SKM-1 treated with dmso at 0.1 percent for 144 hours (cell line): ENCODE results near the gene PDE4D.
"Not testable (repeated sequence)": the region's sequence is repeated elsewhere in the genome, so short reads cannot be mapped to it uniquely, and the experiment has no call there.

Source experiments
- DNase-seq: peaks from one replicate; lab custom pipeline; 2025; ENCODE audit not compliant: unreplicated experiment; lab: John Stamatoyannopoulos, UW

Gene PDE4D

DNA sequence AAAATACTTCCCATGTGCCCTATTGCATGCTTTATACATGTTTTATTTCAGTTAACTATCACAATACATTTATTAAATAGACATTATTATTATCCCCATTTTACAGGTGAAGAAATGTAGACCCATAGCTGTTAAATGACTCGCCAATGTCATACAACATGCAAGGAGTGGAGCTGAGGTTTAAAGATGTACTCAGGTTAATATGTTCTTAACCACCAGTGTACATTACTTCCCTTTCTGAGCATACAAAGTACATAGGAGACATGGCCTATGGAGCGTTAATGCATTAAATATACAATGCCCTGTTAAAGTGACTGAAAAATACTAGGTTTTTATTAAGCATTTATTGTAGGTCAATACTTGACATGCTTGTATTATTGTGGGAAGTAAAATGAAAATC is 407.0 kb downstream of the PDE4D start:
- no peak for DNase-seq

DNA sequence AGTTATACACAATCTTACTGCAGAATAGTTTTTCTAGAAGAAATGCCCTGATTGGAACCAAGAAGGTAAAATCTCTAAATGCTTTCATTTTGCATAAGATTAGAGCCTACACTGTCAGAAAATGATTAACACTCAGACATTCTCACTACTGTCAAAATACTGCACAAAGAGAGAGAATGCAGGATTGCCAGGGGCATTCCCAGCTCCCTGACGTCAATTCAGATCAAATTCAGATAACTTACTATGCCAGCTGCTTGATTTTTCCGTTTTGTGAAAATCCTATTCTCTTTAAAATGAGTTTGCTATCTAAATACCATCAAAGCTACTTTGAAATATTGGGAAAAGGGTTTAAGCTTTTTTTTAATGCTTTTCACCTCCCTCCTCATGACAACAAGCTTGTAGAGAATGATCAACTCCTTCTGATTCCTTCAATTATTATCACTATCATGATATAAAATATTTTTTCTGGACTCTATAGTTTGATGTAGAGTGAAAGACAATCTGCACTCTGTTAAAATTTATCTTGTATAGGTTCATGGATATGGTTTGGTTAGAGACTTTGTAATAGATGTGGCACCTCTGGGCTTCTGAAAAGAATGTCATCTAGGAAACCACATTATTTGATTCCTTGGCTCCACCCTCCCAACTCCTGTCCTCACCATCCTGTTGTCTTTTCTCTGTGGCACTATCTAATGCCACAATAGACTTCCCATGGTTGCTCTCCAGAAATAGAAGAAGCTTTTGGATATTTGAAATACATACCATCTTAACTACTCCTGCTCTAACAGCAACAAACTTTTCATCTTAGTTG is 407.7 kb downstream of the PDE4D start:
- no peak for DNase-seq

DNA sequence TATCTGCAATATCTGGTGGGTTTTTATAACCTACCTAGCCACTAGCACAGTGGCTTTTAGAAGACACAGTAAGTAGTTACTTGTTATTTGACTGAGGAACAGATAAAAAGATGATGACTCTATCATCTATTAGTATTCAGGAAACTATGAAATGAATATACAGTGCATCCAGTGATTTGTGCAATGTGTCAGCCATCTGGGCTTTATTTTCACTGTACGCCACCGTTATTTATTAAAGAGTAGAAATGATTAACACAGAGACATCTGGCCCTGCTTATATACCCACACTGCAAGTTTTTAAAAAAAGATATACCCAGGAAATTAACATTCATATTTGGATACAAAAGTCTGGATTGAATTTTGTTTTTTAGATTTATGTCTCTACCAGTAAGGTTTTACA is 408.4 kb downstream of the PDE4D start:
- DNase-seq, result no peak

DNA sequence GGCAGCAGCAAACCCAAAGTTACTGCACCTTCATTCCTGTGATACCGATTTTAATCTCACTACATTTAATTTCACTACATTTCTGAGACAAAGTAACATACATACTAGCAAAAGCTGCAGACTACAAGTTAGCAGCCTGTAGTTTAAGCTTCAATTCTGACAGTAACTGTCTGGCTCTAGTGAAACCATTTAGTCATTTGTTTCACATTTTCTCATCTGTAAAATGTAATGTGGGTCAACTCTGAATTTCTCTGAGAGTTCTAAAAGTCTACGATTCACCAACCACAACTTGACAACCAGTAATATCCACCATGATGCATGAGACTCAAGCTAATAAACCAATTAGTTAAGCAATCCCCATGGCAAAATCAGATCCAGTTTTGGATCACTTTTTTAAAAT is 408.9 kb downstream of the PDE4D start:
- no peak for DNase-seq

DNA sequence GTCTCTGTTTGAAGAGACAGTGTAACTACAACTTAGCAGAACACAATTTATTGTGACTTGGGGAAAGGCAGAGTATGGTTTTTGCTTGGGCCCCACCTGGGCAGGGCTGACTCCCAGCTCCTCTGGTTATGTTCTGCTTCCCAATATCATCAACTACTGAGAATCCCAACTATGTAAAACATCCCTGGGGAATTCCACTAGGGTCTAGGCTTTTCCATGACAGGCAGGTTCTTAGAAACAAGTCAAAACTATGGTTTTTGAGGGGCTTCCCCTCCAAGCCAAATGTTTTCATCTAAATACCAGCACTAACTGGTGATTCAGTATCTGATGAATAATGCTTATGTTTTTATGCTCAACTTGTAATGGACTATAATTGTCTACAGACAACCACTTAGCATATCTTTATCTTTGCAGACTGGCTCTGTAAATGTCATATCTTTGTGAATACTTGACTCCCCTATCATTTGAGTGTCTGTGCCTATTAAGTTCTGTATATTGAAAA is 409.5 kb downstream of the PDE4D start:
- no peak for DNase-seq

DNA sequence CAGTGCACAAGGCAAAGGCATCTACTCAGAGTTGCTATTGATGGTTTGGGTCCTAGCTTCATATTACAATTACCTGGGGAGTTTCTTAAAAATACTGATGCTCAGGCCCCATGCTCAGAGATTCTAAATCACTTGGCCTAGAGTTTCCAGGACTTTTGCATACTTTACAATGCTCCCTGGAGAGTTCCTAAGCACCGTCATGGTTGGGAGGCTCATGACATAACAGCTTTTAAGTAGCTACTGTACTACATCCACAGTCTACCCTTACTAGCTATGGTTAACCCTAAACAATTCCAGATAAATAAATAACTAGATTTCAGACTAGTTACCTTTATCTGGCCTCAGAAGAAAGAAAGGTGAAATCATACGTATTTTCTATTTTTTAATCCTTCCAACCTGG is 414.4 kb downstream of the PDE4D start:
- no peak for DNase-seq

DNA sequence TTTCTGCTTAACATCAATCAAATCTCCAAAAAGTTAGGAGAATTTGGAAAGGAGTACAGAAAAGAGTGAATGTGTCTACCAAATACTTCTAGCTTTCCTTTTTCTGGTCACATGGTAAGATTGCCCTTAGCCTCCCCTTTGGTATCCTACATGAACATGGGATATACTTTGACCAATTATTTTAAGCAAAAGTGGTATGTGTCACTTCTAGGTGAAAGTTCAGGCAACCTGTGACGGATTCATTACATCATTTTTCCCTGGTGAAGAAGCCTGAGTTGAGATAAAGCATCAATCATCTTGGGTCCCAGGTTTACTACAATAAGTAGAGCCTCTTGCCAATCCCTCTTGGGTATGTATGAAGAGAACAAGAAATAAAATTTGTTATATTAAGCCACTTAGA is 419.2 kb downstream of the PDE4D start:
- no peak for DNase-seq

DNA sequence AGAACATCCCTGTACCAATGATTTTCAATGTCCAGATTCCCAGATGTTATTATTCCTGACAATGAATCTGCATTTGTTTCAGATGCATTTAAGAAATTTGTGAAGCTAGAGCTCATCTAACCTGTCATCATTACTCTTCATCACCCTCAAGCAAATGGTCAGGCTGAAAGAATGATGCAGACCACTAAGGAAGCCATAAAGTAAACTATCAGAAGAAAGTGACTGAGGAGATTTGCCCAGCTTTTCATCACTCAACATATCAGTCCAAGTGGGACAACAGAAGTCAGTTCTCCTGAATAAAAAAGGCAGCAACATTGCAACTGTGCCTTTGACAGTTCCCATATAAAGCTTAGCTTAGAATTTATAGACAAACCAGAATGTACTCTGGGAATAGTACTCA is 419.9 kb downstream of the PDE4D start:
- no peak for DNase-seq

DNA sequence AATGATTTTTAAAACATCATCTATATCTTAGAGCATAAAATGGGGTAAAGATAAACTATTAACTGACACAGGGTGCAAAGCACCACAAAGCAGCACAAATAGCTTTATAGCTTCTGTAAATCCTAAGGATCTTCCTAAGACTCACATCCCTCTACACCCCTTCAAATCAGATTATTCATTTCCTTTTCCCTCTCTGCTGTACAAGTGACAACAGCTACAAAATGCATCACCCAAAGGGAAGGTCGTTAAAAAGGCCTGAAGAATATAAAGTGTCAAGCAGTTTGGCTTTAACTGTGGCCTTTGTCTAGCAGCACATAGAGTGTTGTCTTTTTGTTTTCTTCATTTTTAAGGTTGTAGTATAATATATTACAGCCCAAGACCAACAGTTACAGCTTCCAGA is 422.1 kb downstream of the PDE4D start:
- DNase-seq, result no peak

DNA sequence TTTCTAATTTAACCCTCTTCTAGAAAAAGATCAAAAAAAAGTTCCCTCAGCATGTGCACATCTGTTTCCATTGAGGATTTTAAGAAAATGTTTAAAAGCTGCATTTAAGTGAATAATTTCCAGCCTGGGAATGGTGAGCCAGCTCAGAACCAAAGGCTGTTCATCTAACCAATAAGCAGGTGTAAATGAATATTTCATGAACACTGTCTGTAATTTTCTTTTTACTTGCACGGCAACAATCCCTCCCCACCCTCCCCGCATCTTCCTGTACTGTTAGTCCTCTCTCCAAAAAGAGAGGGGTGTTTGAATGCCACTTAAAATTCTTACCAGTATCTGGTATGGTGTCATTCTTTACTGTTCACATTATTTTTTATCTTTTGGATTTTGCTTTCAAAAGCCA is 425.6 kb downstream of the PDE4D start:
- no peak for DNase-seq

DNA sequence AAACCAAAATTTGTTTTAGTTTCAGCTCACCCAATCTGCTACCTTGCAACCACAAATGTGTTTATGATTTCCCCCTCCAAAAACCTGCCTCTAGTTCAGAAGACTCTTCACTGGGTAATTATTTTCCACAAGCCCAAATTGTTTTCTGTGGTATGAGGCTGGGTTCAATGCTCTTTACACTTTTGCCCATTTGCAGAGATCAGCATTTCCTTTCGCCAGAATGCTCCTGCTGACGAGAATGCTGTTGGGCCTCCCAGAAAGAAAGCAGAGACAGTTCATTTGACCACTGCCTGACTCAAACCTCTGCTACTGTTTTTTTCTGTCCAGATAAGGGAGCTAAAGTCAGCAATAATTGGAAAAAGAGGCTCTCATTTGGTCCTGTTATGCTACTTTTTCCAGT is 427.3 kb downstream of the PDE4D start:
- no peak for DNase-seq

DNA sequence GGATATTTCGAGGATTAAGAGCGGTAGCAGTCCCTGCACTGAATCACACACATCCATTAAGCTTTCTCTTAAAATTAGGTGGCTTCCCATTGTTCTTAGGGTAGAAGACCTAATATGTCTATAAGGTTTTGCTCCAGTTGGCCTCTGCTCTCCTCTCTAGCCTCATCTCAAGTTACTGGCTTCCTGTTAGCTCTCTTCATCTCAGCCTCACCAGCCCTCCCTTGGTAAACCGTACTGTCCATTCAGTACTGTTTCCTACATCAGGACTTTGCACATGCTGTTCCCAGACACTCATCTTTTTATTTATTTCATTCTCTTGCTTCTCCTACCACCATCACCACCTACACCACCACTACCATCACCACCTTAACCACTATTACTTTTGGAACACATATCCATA is 428.6 kb downstream of the PDE4D start:
- DNase-seq, result no peak

DNA sequence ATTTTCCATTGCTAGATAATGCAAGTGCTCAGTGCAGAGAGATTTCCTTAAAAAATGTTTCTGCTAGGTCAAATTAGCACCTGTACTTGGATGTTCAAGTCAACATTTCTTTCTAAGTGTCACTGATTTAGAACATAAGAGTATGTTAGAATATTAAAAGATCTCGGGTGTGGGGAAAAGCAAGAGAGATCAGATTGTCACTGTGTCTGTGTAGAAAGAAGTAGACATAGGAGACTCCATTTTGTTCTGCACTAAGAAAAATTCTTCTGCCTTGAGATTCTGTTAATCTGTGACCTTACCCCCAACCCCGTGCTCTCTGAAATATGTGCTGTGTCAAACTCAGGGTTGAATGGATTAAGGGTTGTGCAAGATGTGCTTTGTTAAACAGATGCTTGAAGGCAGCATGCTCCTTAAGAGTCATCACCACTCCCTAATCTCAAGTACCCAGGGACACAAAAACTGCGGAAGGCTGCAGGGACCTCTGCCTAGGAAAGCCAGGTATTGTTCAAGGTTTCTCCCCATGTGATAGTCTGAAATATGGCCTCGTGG is 429.8 kb downstream of the PDE4D start:
- not testable (repeated sequence) for DNase-seq

DNA sequence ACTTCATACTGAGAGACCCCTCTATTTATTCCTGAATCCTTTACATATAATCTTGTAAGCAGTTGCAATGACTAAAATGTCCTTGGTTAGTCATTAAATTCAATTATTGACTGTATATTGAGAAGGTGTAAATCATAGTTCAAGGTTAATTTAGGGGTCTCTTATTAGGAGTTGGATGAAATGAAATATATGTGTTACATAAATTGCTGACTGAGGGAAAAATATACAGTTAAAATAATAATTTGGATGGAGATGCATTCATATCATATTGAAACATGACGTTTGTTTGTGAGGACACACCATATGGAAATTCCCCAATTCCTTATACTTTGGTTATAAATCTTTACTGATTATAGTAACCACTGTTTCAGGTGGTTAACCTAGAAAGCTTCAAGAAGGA is 430.6 kb downstream of the PDE4D start:
- no peak for DNase-seq

DNA sequence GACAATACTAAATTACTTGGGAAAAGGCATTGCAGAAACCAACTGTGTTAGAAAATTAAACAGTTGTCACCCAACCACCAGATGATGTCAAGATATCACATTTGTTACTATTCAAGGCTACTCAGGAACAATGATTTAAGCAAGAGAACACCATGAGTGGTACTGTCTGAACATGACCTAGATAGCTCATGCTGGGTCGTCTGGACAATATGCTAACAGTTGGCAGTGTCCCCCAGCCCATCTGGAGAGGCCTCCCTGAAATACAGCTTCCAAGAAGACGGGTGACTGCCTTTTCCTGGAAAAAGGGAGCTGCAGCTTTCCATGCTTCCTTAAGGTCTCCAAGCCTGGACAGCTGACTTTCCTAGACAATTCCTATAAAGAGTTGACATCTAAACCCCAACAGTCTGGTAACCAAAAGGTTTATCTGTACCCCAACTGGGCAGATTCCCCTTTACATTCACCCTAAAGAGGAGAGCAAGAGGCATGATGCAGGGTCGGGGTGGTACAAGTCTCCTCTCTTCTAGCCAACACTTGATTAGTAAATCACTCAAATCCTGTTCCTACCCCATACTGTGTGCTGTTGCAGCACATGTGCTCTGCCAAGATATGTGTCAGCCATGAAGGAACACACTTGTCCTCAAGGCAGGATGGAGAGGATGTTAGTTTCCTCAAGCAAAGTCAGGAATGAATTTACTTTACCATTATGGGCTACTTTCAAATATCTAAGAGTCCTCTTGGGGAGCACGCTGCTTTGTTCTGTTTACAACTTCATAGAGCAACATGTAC is 433.0 kb downstream of the PDE4D start:
- DNase-seq, result no peak

DNA sequence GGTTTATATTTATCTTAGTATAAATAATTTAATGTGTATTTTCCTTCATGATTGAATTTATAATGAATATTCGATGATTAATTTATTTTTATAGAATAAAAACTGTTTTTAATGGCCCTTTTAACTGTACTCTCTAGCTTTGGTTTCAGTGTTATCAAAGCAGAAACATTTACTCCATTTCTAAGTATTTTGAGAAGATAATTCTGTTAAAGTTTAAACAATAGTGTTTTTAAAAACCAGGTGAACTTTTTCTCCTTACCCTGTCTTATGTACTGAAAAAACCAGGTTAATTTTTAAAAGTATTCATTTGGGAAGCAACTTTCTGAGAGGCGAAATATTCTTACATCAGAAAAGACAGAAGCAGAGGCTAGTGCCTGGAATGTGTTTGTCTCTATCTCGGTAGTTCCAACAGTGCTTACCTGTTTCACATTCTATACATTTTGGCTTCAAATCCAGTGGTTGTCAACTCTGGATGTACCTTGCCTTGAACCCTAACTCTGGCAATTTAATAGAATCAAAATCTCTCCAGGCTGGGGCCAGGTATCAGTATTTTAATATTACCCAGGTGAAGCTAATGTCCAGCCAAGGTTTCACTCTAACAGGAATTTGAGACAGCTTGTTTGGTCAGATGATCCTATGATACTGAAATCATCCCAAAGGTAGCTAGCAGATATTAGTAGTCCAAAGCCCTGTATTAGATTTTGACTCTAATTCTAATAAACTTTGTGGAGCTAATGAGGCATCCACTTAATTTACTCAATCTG is 434.4 kb downstream of the PDE4D start:
- no peak for DNase-seq

DNA sequence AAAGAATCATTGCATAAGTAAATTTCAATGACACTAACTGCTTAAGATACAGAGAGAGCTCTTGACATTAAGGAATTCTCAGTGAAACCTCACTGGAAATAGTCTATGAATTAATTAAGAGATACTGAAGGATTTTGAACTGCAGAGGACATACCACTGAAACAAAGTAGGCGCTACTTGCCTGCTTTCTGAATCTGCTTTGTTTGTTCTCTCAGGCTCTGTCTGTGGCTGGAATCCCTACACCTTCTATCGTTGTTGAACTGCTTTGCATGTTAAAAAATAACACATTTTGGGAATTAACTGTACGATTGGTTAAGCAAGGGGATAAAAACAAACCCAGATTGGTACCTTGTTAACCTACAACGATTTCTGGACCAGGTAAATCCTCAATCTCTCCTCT is 435.2 kb downstream of the PDE4D start:
- no peak for DNase-seq

DNA sequence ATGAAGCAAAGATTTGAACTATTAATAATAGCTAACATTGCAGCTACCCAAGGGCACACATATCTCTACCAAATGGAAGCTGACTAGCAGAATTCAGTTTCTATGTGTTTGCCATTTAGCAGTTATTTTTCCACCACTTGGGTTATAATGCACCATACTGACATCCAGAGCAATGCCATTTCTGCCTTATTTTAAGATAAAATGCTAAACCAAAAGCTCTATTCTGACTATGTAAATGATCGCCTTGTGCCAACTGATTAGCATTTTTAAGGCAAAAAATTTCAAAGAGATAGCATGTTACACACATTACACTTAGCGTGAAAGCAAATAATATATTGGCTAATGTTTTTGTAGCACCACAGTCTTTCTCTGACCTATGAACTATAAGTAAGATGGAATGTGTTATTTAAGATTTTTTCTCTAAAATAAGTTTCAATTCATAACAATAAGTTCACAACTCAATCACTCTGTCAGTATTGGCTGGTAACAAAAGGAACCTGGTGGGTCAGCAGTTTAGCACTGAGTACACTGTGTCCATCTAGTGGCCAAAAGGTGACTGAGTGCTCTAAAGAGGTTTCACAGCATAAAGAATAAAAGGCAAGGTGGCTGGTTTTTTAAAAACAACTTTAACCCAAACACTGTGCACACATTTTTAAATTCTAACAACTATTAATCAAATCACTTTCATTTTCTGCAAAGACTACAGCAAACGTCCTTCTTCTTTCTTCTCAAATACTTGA is 443.5 kb downstream of the PDE4D start:
- DNase-seq, result no peak

DNA sequence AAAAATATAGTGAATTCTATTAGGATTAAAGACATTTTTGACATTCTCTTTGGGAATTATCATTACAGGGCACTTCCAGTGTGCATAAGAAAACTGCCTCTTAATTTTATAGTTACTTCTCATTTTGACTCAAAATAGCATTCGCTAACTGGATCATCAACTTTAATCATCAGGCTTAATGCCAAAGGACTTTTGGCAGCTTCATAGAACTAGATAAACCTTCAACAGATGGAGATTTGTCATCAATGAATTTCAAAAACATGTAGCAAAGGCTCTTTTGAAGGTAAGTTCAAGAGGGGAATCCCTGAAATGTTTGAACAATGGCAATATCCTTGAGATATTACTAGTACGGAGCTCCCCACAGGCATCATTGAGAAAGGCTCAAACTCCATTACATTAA is 447.2 kb downstream of the PDE4D start:
- no peak for DNase-seq

DNA sequence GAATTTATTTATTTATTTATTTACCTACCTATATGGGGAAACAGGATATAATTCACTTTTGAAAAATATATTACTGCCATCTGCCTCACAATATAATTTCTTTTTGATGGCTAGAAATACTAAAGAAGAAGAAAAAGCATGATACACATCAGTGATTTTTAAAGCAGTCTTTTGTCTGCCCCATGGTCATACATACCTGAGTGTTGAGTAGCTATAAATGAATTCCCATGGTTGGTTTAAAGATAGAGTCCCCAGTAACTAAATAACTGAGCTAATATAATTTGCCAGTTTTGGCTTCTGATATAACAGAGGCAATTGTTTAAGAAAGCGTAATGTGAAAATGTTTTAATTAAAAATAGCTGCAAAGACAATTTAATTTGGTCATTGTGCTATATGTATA is 447.8 kb downstream of the PDE4D start:
- no peak for DNase-seq

DNA sequence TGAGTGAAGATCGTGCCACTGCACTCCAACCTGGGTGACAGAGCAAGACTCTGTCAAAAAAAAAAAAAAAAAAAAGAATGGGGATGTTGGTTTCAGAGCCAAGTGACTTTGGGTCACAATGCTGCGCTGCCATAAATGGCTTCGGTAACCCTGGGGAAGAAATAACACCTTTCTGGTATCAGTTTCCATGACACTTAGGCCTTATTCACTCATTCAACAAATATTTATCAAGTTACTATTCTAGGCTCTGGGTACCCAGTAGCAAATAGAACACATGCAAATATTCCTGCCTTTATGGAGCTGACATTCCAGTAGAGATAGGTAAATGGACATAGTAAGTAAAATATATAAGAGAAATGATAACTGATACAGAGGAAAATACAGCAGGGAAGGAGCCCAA is 454.2 kb downstream of the PDE4D start:
- no peak for DNase-seq
